ENCODE measurements around the gene EGLN3. TPM values are rescaled to one million over a fixed set of nuclear protein-coding genes. Genes with fewer than 3 reads are reported as not detected.

EGLN3 gene
- total RNA-seq, 3 donors from 2014 or later (not counting 1 experiment from before 2014, with no cell fraction given), result 0.52 to 1.1 (median 0.57) TPM

GRCh38 chr14:33941718-33942117, 9.2 kb downstream of the EGLN3 start:
- no peak overlapping the region for H3K27ac ChIP-seq (ENCODE audit: low read length)
- H3K4me1 ChIP-seq (ENCODE audit: control insufficient read depth, insufficient read depth, low read length), result no peaks in the 10 kb centered on the region
- intact Hi-C loops (cut with micrococcal nuclease), result no loop called here
- H3K4me1 Mint-ChIP-seq, result peaks cover 5 to 6% of the 10 kb centered on the region in 2 donors
- no peak for TF ChIP-seq CTCF (IDR thresholded peaks at IDR 0.05)
- no peaks in the 10 kb centered on the region for H3K9me3 ChIP-seq (ENCODE audit: control insufficient read depth, insufficient read depth, low read length)
- H3K27me3 ChIP-seq (ENCODE audit: control insufficient read depth, insufficient read depth, low read length), result no peaks in the 10 kb centered on the region
- no peak for ATAC-seq
- no peak for DNase-seq
- 77% methylated on average over 3 of the region's 3 CpGs for WGBS (ENCODE audit: insufficient coverage)
- no peak overlapping the region for H3K27ac Mint-ChIP-seq
- H3K9me3 Mint-ChIP-seq, result no peaks in the 10 kb centered on the region
- H3K27me3 Mint-ChIP-seq (ENCODE audit: low read depth in 2 of 2), result peaks cover 5 to 10% of the 10 kb centered on the region in 2 donors
- H3K36me3 ChIP-seq (ENCODE audit: control insufficient read depth, insufficient read depth, low read length), result no peaks in the 10 kb centered on the region
- H3K4me3 Mint-ChIP-seq, result no peak overlapping the region
- H3K4me3 ChIP-seq (ENCODE audit: low read length), result no peak overlapping the region
- no peaks in the 10 kb centered on the region for H3K36me3 Mint-ChIP-seq

- intact Hi-C loops (cut with micrococcal nuclease), result no loop called here
- Mint-ChIP-seq H3K9me3 (no peaks in the 10 kb centered on the region), H3K36me3 (no peaks in the 10 kb centered on the region), H3K4me1 (no peaks in the 10 kb centered on the region), H3K4me3 (no peak overlapping the region), H3K27me3 (ENCODE audit: low read depth in 2 of 2) (peaks cover 5 to 8% of the 10 kb centered on the region in 2 donors), H3K27ac (no peak overlapping the region)
- H3K4me1 ChIP-seq (ENCODE audit: control insufficient read depth, insufficient read depth, low read length), result no peaks in the 10 kb centered on the region
- DNase-seq (no peak), ATAC-seq (no peak)
- TF ChIP-seq CTCF (IDR thresholded peaks at IDR 0.05), result no peak
- H3K27me3 ChIP-seq (ENCODE audit: control insufficient read depth, insufficient read depth, low read length), result no peaks in the 10 kb centered on the region
- no peaks in the 10 kb centered on the region for H3K9me3 ChIP-seq (ENCODE audit: control insufficient read depth, insufficient read depth, low read length)
- no peak overlapping the region for H3K4me3 ChIP-seq (ENCODE audit: low read length)
- 52% methylated on average over 5 of the region's 5 CpGs for WGBS (ENCODE audit: insufficient coverage)
- no peak overlapping the region for H3K27ac ChIP-seq (ENCODE audit: low read length)
- H3K36me3 ChIP-seq (ENCODE audit: control insufficient read depth, insufficient read depth, low read length), result no peaks in the 10 kb centered on the region
Observed at GRCh38 chr14:33940561-33941011, 10.3 kb downstream of the EGLN3 start.

- Histone ChIP-seq H3K9me3 (ENCODE audit: control insufficient read depth, insufficient read depth, low read length) (no peaks in the 10 kb centered on the region), H3K4me3 (ENCODE audit: low read length) (no peak overlapping the region), H3K27me3 (ENCODE audit: control insufficient read depth, insufficient read depth, low read length) (no peaks in the 10 kb centered on the region), H3K4me1 (ENCODE audit: control insufficient read depth, insufficient read depth, low read length) (no peaks in the 10 kb centered on the region), H3K27ac (ENCODE audit: low read length) (no peak overlapping the region), H3K36me3 (ENCODE audit: control insufficient read depth, insufficient read depth, low read length) (no peaks in the 10 kb centered on the region)
- no peaks in the 10 kb centered on the region for H3K9me3 Mint-ChIP-seq
- no peak for TF ChIP-seq CTCF (IDR thresholded peaks at IDR 0.05)
- H3K27ac Mint-ChIP-seq, result no peak overlapping the region
- no peaks in the 10 kb centered on the region for H3K4me1 Mint-ChIP-seq
- WGBS (ENCODE audit: insufficient coverage), result 41% methylated on average over 20 of the region's 20 CpGs
- H3K27me3 Mint-ChIP-seq (ENCODE audit: low read depth in 2 of 2), result peaks cover 4 to 8% of the 10 kb centered on the region in 2 donors
- intact Hi-C loops (cut with micrococcal nuclease), result no loop called here
- ATAC-seq (no peak), DNase-seq (no peak)
- H3K36me3 Mint-ChIP-seq, result no peaks in the 10 kb centered on the region
- H3K4me3 Mint-ChIP-seq, result no peak overlapping the region
Observed at GRCh38 chr14:33938131-33938949, 12.5 kb downstream of the EGLN3 start.

All from natural killer cell (primary cell).